Measurements from ENCODE around the gene CTU2. TPM values are rescaled to one million over a fixed set of nuclear protein-coding genes. Genes with fewer than 3 reads are reported as not detected.

CTU2 gene
- total and polyA plus RNA-seq, 7 experiments from 2014 or later = 13.0 to 43.3 (median 26.1) TPM

- Mint-ChIP-seq H3K27me3 (no peaks in the 10 kb centered on the region), H3K27ac (peak overlapping the region in 5 of 9 donors; percentile 45 to 81 (median 67)), H3K9me3 (peaks cover 0 to 6% (median 0%) of the 10 kb centered on the region in 11 donors), H3K36me3 (peaks cover 0 to 10% (median 0%) of the 10 kb centered on the region in 5 donors), H3K4me3 (peak overlapping the region; percentile 72 to 87 (median 81)), H3K4me1 (peaks cover 27 to 74% (median 57%) of the 10 kb centered on the region in 7 donors)
- Histone ChIP-seq H3K27ac (ENCODE audit: low read depth, low read length) (peak overlapping the region; percentile 77), H3K36me3 (ENCODE audit: control insufficient read depth in 2 of 3, insufficient read depth in 3 of 3, low read length in 3 of 3) (peaks cover 0 to under 1% (median 0%) of the 10 kb centered on the region in 3 experiments), H3K4me3 (ENCODE audit: low read length) (peak overlapping the region; percentile 85), H3K4me1 (ENCODE audit: control insufficient read depth in 2 of 2, insufficient read depth in 2 of 2, low read length in 2 of 2) (peaks cover 21 to 48% of the 10 kb centered on the region in 2 donors), H3K27me3 (ENCODE audit: control insufficient read depth in 2 of 2, insufficient read depth in 2 of 2, low read length in 2 of 2) (no peaks in the 10 kb centered on the region), H3K9me3 (ENCODE audit: control insufficient read depth in 2 of 3, low read length in 3 of 3) (no peaks in the 10 kb centered on the region)
- ATAC-seq (peak; percentile 48), DNase-seq (peak in 3 of 9 donors; percentile 47 to 60 (median 53))
- POLR2A ChIA-PET = interaction anchor here (1.3 to 10.2 kb wide), 4 partner anchors 10 to 19 kb away, joined by 4 to 134 read pairs (median 10); partner anchors contain the start of genes CTU2 and RNF166
- intact Hi-C loops (cut with micrococcal nuclease) = loop anchor here (1.0 to 10.0 kb wide), 6 partner anchors 15 to 233 kb away; partner anchors contain the start of genes CYBA (in 2 of the 2), MVD (in 2 of the 2), ZFPM1 (in 2 of the 2) and CDT1 (in 1 of the 2)
- CTCF ChIA-PET = interaction anchor here (3.7 kb wide), 1 partner anchor 15 kb away, joined by 17 read pairs; no protein-coding TSS in a partner anchor
Observed at GRCh38 chr16:88686062-88686438, 20.3 kb upstream of the CTU2 start.

- peak within 1 kb of the TSS; percentile 77 for H3K27ac ChIP-seq (ENCODE audit: low read depth, low read length)
- Mint-ChIP-seq H3K27ac (peak within 1 kb of the TSS in 8 of 9 donors; percentile 6 to 81 (median 63)), H3K36me3 (peaks cover 0 to 9% (median 0%) of the 10 kb centered on the region in 5 donors), H3K9me3 (peaks cover 0 to 6% (median 0%) of the 10 kb centered on the region in 11 donors), H3K27me3 (no peaks in the 10 kb centered on the region), H3K4me3 (peak within 1 kb of the TSS; percentile 72 to 87 (median 81)), H3K4me1 (peaks cover 23 to 76% (median 59%) of the 10 kb centered on the region in 7 donors)
- no peaks in the 10 kb centered on the region for H3K27me3 ChIP-seq (ENCODE audit: control insufficient read depth in 2 of 2, insufficient read depth in 2 of 2, low read length in 2 of 2)
- peak within 1 kb of the TSS; percentile 85 for H3K4me3 ChIP-seq (ENCODE audit: low read length)
- ChIA-PET CTCF (interaction anchor here (3.7 kb wide), 1 partner anchor 14 kb away, joined by 17 read pairs; no protein-coding TSS in a partner anchor), POLR2A (interaction anchor here (1.0 to 10.2 kb wide), 5 partner anchors 9 to 34 kb away, joined by 4 to 134 read pairs (median 8); partner anchors contain the start of genes CTU2 and RNF166)
- ATAC-seq (peak; percentile 91), DNase-seq (peak; percentile 69 to 96 (median 80))
- intact Hi-C loops (cut with micrococcal nuclease) = loop anchor here (1.0 to 10.0 kb wide), 6 partner anchors 15 to 234 kb away; partner anchors contain the start of genes CYBA (in 2 of the 2), MVD (in 2 of the 2), ZFPM1 (in 2 of the 2) and CDT1 (in 1 of the 2)
- peaks cover 21 to 48% of the 10 kb centered on the region in 2 donors for H3K4me1 ChIP-seq (ENCODE audit: control insufficient read depth in 2 of 2, insufficient read depth in 2 of 2, low read length in 2 of 2)
- no peaks in the 10 kb centered on the region for H3K36me3 ChIP-seq (ENCODE audit: control insufficient read depth in 2 of 3, insufficient read depth in 3 of 3, low read length in 3 of 3)
- H3K9me3 ChIP-seq (ENCODE audit: control insufficient read depth in 2 of 3, low read length in 3 of 3) = no peaks in the 10 kb centered on the region
Observed at GRCh38 chr16:88686439-88687253, 19.7 kb upstream of the CTU2 start, which contains the start of gene SNAI3. SNAI3 (minus strand) TSS chr16:88686507; CDS start chr16:88686406, 101 bp downstream.

- Mint-ChIP-seq H3K9me3 (peaks cover 0 to 6% (median 0%) of the 10 kb centered on the region in 11 donors), H3K36me3 (peaks cover 0 to 9% (median 0%) of the 10 kb centered on the region in 5 donors), H3K4me3 (peak overlapping the region in 8 of 10 donors; percentile 25 to 87 (median 74)), H3K4me1 (peaks cover 17 to 76% (median 58%) of the 10 kb centered on the region in 7 donors), H3K27me3 (no peaks in the 10 kb centered on the region), H3K27ac (no peak overlapping the region)
- CTCF ChIA-PET = interaction anchor here (3.7 kb wide), 1 partner anchor 14 kb away, joined by 17 read pairs; no protein-coding TSS in a partner anchor
- Histone ChIP-seq H3K36me3 (ENCODE audit: control insufficient read depth in 2 of 3, insufficient read depth in 3 of 3, low read length in 3 of 3) (no peaks in the 10 kb centered on the region), H3K27me3 (ENCODE audit: control insufficient read depth in 2 of 2, insufficient read depth in 2 of 2, low read length in 2 of 2) (no peaks in the 10 kb centered on the region), H3K4me1 (ENCODE audit: control insufficient read depth in 2 of 2, insufficient read depth in 2 of 2, low read length in 2 of 2) (peaks cover 22 to 48% of the 10 kb centered on the region in 2 donors), H3K4me3 (ENCODE audit: low read length) (no peak overlapping the region), H3K27ac (ENCODE audit: low read depth, low read length) (no peak overlapping the region), H3K9me3 (ENCODE audit: control insufficient read depth in 2 of 3, low read length in 3 of 3) (no peaks in the 10 kb centered on the region)
- intact Hi-C loops (cut with micrococcal nuclease) = loop anchor here (2.0 to 10.0 kb wide), 3 partner anchors 115 to 234 kb away; partner anchors contain the start of genes ZFPM1 (in 2 of the 2) and CDT1 (in 1 of the 2)
- ATAC-seq (no peak), DNase-seq (no peak)
- POLR2A ChIA-PET = interaction anchor here (1.0 to 10.2 kb wide), 4 partner anchors 9 to 34 kb away, joined by 4 to 134 read pairs (median 6); partner anchors contain the start of genes CTU2 and RNF166
Observed at GRCh38 chr16:88687254-88687576, 19.1 kb upstream of the CTU2 start.

- H3K9me3 Mint-ChIP-seq = peaks cover 0 to 6% (median 0%) of the 10 kb centered on the region in 11 donors
- Histone ChIP-seq H3K36me3 (ENCODE audit: control insufficient read depth in 2 of 3, insufficient read depth in 3 of 3, low read length in 3 of 3) (no peaks in the 10 kb centered on the region), H3K27ac (ENCODE audit: low read depth, low read length) (no peak overlapping the region), H3K4me3 (ENCODE audit: low read length) (no peak overlapping the region), H3K9me3 (ENCODE audit: control insufficient read depth in 2 of 3, low read length in 3 of 3) (no peaks in the 10 kb centered on the region), H3K4me1 (ENCODE audit: control insufficient read depth in 2 of 2, insufficient read depth in 2 of 2, low read length in 2 of 2) (peaks cover 24 to 49% of the 10 kb centered on the region in 2 donors), H3K27me3 (ENCODE audit: control insufficient read depth in 2 of 2, insufficient read depth in 2 of 2, low read length in 2 of 2) (no peaks in the 10 kb centered on the region)
- ChIA-PET POLR2A (interaction anchor here (1.0 to 10.2 kb wide), 3 partner anchors 13 to 35 kb away, joined by 4 to 134 read pairs (median 8); partner anchors contain the start of genes CTU2 and RNF166), CTCF (interaction anchor here (3.7 kb wide), 1 partner anchor 13 kb away, joined by 17 read pairs; no protein-coding TSS in a partner anchor)
- H3K4me3 Mint-ChIP-seq = peak overlapping the region in 3 of 10 donors; percentile 33 to 87 (median 39)
- ATAC-seq (no peak), DNase-seq (no peak)
- H3K36me3 Mint-ChIP-seq = peaks cover 0 to 7% (median 0%) of the 10 kb centered on the region in 5 donors
- H3K4me1 Mint-ChIP-seq = peaks cover 13 to 76% (median 59%) of the 10 kb centered on the region in 7 donors
- intact Hi-C loops (cut with micrococcal nuclease) = loop anchor here (2.0 to 10.0 kb wide), 3 partner anchors 115 to 235 kb away; partner anchors contain the start of genes ZFPM1 (in 2 of the 2) and CDT1 (in 1 of the 2)
- H3K27me3 Mint-ChIP-seq = no peaks in the 10 kb centered on the region
- no peak overlapping the region for H3K27ac Mint-ChIP-seq
Observed at GRCh38 chr16:88687676-88688012, 18.7 kb upstream of the CTU2 start.

GRCh38 chr16:88688013-88688778, 18.1 kb upstream of the CTU2 start:
- ATAC-seq (no peak), DNase-seq (no peak)
- H3K9me3 ChIP-seq (ENCODE audit: control insufficient read depth in 2 of 3, low read length in 3 of 3) = no peaks in the 10 kb centered on the region
- POLR2A ChIA-PET = interaction anchor here (0.5 to 10.2 kb wide), 3 partner anchors 13 to 51 kb away, joined by 3 to 134 read pairs (median 8); partner anchors contain the start of genes CTU2 and RNF166
- intact Hi-C loops (cut with micrococcal nuclease) = loop anchor here (5.0 to 10.0 kb wide), 2 partner anchors 114 to 233 kb away; partner anchors contain the start of genes CDT1 (in 1 of the 2) and ZFPM1 (in 1 of the 2)
- Mint-ChIP-seq H3K36me3 (peaks cover 0 to 7% (median 0%) of the 10 kb centered on the region in 5 donors), H3K27me3 (no peaks in the 10 kb centered on the region), H3K4me3 (peak overlapping the region in 6 of 10 donors; percentile 8 to 39 (median 18)), H3K27ac (peak overlapping the region in 3 of 9 donors; percentile 10 to 90 (median 77)), H3K4me1 (peaks cover 16 to 76% (median 62%) of the 10 kb centered on the region in 7 donors), H3K9me3 (peaks cover 0 to 6% (median 0%) of the 10 kb centered on the region in 11 donors)
- CTCF ChIA-PET = no interaction called here
- H3K27ac ChIP-seq (ENCODE audit: low read depth, low read length) = no peak overlapping the region
- H3K4me1 ChIP-seq (ENCODE audit: control insufficient read depth in 2 of 2, insufficient read depth in 2 of 2, low read length in 2 of 2) = peaks cover 29 to 54% of the 10 kb centered on the region in 2 donors
- H3K27me3 ChIP-seq (ENCODE audit: control insufficient read depth in 2 of 2, insufficient read depth in 2 of 2, low read length in 2 of 2) = no peaks in the 10 kb centered on the region
- no peaks in the 10 kb centered on the region for H3K36me3 ChIP-seq (ENCODE audit: control insufficient read depth in 2 of 3, insufficient read depth in 3 of 3, low read length in 3 of 3)
- H3K4me3 ChIP-seq (ENCODE audit: low read length) = no peak overlapping the region

Measured in naive thymus-derived CD4-positive, alpha-beta T cell (primary cell).